HepG2 (cell line): ENCODE results near the gene MARS1. TPM values are rescaled to one million over a fixed set of nuclear protein-coding genes. Genes with fewer than 3 reads are reported as not detected.

Experiments
- AGO2 ChIP-seq: fragments of 200-400 bp; formaldehyde crosslinking; optimal IDR thresholded peaks from 2 replicates; pipeline ENCODE3; 2017; ENCODE audit warnings: mild to moderate bottlenecking, low read depth, low read length, moderate library complexity
- ARHGAP35 ChIP-seq: sonication (generic); formaldehyde crosslinking; IDR thresholded peaks from 2 replicates; pipeline ENCODE4 v1.9.0; 2022; ENCODE audit warnings: mild to moderate bottlenecking, inconsistent platforms, moderate library complexity, missing genetic modification reagents, borderline replicate concordance
- ATF7 ChIP-seq, 2 experiments: fragments of 450-650 bp in 1 of 2; sonication (generic) in 1 of 2; formaldehyde crosslinking in 1 of 2; IDR thresholded peaks; 2 replicates each; pipeline versions ENCODE4 v1.4.0 to v1.6.1; 2016 to 2020; ENCODE audit warnings: antibody characterized with exemption in 1 of 2, mild to moderate bottlenecking in 1 of 2, missing genetic modification reagents in 1 of 2
- CENPT ChIP-seq: sonication (generic); formaldehyde crosslinking; IDR thresholded peaks from 2 replicates; pipeline ENCODE4 v1.8.0; 2022; ENCODE audit warnings: low read depth, mild to moderate bottlenecking, moderate library complexity, missing genetic modification reagents
- HDAC2 ChIP-seq: sonication (generic); formaldehyde crosslinking; IDR thresholded peaks from 2 replicates; pipeline ENCODE4 v1.4.0; 2020; ENCODE audit warnings: missing genetic modification reagents
- HNRNPLL ChIP-seq: fragments of 200-400 bp; formaldehyde crosslinking; IDR thresholded peaks from 2 replicates; pipeline ENCODE4 v1.6.1; 2017; ENCODE audit warnings: mild to moderate bottlenecking, low read depth, low read length; ENCODE audit not compliant: poor library complexity, severe bottlenecking
- IKZF1 ChIP-seq: fragments of 450-650 bp; IDR thresholded peaks from 2 replicates; pipeline ENCODE4 v1.7.1; 2016
- NCOR1 ChIP-seq: fragments of 200-600 bp; sonication (generic); IDR thresholded peaks from 2 replicates; pipeline ENCODE4 v1.7.0; 2017; ENCODE audit warnings: antibody characterized with exemption, low read length, borderline replicate concordance
- NFE2L2 ChIP-seq: fragments of 150-350 bp; IDR thresholded peaks from 2 replicates; pipeline ENCODE4 v1.6.1; 2014; ENCODE audit warnings: low read length
- NPAS2 ChIP-seq: sonication (generic); formaldehyde crosslinking; IDR thresholded peaks from 2 replicates; pipeline ENCODE4 v1.8.0; 2022; ENCODE audit warnings: mild to moderate bottlenecking, missing genetic modification reagents, borderline replicate concordance
- PCBP2 ChIP-seq: fragments of 200-400 bp; formaldehyde crosslinking; optimal IDR thresholded peaks from 2 replicates; pipeline ENCODE3; 2018; ENCODE audit warnings: low read length, low read depth; ENCODE audit not compliant: poor library complexity, severe bottlenecking
- PRPF4 ChIP-seq: fragments of 200-400 bp; formaldehyde crosslinking; IDR thresholded peaks from 2 replicates; pipeline ENCODE4 v1.6.1; 2016; ENCODE audit warnings: low read length, low read depth; ENCODE audit not compliant: poor library complexity, severe bottlenecking
- SAFB2 ChIP-seq: sonication (generic); formaldehyde crosslinking; IDR thresholded peaks from 2 replicates; pipeline ENCODE4 v1.5.1; 2020; ENCODE audit warnings: missing genetic modification reagents, low read depth, mild to moderate bottlenecking, borderline replicate concordance
- SIX1 ChIP-seq: sonication (generic); formaldehyde crosslinking; IDR thresholded peaks from 2 replicates; pipeline ENCODE4 v1.4.0; 2020; ENCODE audit warnings: missing genetic modification reagents, borderline replicate concordance
- SNRNP70 ChIP-seq: fragments of 200-400 bp; formaldehyde crosslinking; IDR thresholded peaks from 2 replicates; pipeline ENCODE4 v1.6.1; 2017; ENCODE audit warnings: mild to moderate bottlenecking, low read depth, low read length, moderate library complexity
- SRF ChIP-seq: IDR thresholded peaks from 2 replicates; pipeline ENCODE4 v1.6.1; 2011; ENCODE audit warnings: mild to moderate bottlenecking, low read depth, low read length, moderate library complexity
- TEAD2 ChIP-seq: sonication (generic); formaldehyde crosslinking; IDR thresholded peaks from 2 replicates; pipeline ENCODE4 v1.9.0; 2021; ENCODE audit warnings: missing genetic modification reagents
- TRIM24 ChIP-seq: sonication (generic); formaldehyde crosslinking; IDR thresholded peaks from 2 replicates; pipeline ENCODE4 v1.8.0; 2022; ENCODE audit warnings: mild to moderate bottlenecking, missing genetic modification reagents
- WIZ ChIP-seq: sonication (generic); formaldehyde crosslinking; IDR thresholded peaks from 2 replicates; pipeline ENCODE4 v1.5.1; 2020; ENCODE audit warnings: mild to moderate bottlenecking, missing genetic modification reagents
- ZMYM4 ChIP-seq: sonication (generic); formaldehyde crosslinking; IDR thresholded peaks from 2 replicates; pipeline ENCODE4 v1.8.1; 2023; ENCODE audit warnings: mild to moderate bottlenecking, missing genetic modification reagents
- ZNF205 ChIP-seq: IDR thresholded peaks from 2 replicates; pipeline ENCODE4 v1.6.1; 2018; ENCODE audit warnings: missing biosample characterization, missing genetic modification reagents
- ZNF225 ChIP-seq: sonication (generic); formaldehyde crosslinking; IDR thresholded peaks from 2 replicates; pipeline ENCODE4 v1.4.0; 2020; ENCODE audit warnings: mild to moderate bottlenecking, missing genetic modification reagents
- ZNF232 ChIP-seq: sonication (generic); formaldehyde crosslinking; IDR thresholded peaks from 2 replicates; pipeline ENCODE4 v1.4.0; 2020; ENCODE audit warnings: missing genetic modification reagents, borderline replicate concordance
- ZNF317 ChIP-seq: sonication (generic); formaldehyde crosslinking; IDR thresholded peaks from 2 replicates; pipeline ENCODE4 v1.5.0; 2020; ENCODE audit warnings: mild to moderate bottlenecking, missing genetic modification reagents
- ZNF431 ChIP-seq: sonication (generic); formaldehyde crosslinking; IDR thresholded peaks from 2 replicates; pipeline ENCODE4 v1.9.0; 2022; ENCODE audit warnings: missing genetic modification reagents, low read depth, mild to moderate bottlenecking, borderline replicate concordance
- ZNF616 ChIP-seq: sonication (generic); formaldehyde crosslinking; IDR thresholded peaks from 2 replicates; pipeline ENCODE4 v1.5.0; 2020; ENCODE audit warnings: low read depth, mild to moderate bottlenecking, missing genetic modification reagents
- ZNF773 ChIP-seq: sonication (generic); formaldehyde crosslinking; IDR thresholded peaks from 2 replicates; pipeline ENCODE4 v1.4.0; 2020; ENCODE audit warnings: missing genetic modification reagents, borderline replicate concordance
- ZSCAN12 ChIP-seq: sonication (generic); formaldehyde crosslinking; IDR thresholded peaks from 2 replicates; pipeline ENCODE4 v1.9.0; 2021; ENCODE audit warnings: mild to moderate bottlenecking, missing genetic modification reagents
- ZSCAN25 ChIP-seq: sonication (generic); formaldehyde crosslinking; IDR thresholded peaks from 2 replicates; pipeline ENCODE4 v1.8.0; 2022; ENCODE audit warnings: mild to moderate bottlenecking, missing genetic modification reagents
- ZSCAN29 ChIP-seq: sonication (generic); formaldehyde crosslinking; conservative IDR thresholded peaks from 2 replicates; pipeline ENCODE4 v1.4.0; 2020; ENCODE audit warnings: mild to moderate bottlenecking, missing genetic modification reagents
- polyA plus RNA-seq, 8 experiments: library from polyadenylated mRNA; depleted of rRNA in 3 of 8; stranded (reverse) in 7 of 8; unstranded in 1 of 8; fragments of >200 nt; fragmentation: Illumina TruSeq in 4 of 8; extraction: Trizol in 4 of 8; gene quantifications; 2 replicates each; pipeline versions ENCODE4 v1.2.1 to v1.2.3, GENCODE V29; 2011 to 2016; ENCODE audit warnings: low read depth in 4 of 8, missing spikeins in 1 of 8, mixed read lengths in 1 of 8; ENCODE audit not compliant: insufficient read depth in 1 of 8
- total RNA-seq, 5 experiments: library from RNA; depleted of rRNA; stranded (reverse); fragments of >200 nt; fragmentation: Illumina TruSeq; extraction: Trizol; gene quantifications; 2 replicates each; pipeline ENCODE4 v1.2.3, GENCODE V29; 2016; ENCODE audit warnings: low read depth in 1 of 5
- TF ChIP-seq, protein P1 (sequence below): sonication (generic); formaldehyde crosslinking; IDR thresholded peaks from 2 replicates; pipeline ENCODE4 v1.8.1; 2023; ENCODE audit warnings: mild to moderate bottlenecking, inconsistent platforms, moderate library complexity, missing genetic modification reagents, borderline replicate concordance

MARS1 gene
- total and polyA plus RNA-seq, 2 of the 13 experiments (the other 11 are each of a cell fraction or from before 2014, with no cell fraction given) = 115 to 181 TPM

DNA sequence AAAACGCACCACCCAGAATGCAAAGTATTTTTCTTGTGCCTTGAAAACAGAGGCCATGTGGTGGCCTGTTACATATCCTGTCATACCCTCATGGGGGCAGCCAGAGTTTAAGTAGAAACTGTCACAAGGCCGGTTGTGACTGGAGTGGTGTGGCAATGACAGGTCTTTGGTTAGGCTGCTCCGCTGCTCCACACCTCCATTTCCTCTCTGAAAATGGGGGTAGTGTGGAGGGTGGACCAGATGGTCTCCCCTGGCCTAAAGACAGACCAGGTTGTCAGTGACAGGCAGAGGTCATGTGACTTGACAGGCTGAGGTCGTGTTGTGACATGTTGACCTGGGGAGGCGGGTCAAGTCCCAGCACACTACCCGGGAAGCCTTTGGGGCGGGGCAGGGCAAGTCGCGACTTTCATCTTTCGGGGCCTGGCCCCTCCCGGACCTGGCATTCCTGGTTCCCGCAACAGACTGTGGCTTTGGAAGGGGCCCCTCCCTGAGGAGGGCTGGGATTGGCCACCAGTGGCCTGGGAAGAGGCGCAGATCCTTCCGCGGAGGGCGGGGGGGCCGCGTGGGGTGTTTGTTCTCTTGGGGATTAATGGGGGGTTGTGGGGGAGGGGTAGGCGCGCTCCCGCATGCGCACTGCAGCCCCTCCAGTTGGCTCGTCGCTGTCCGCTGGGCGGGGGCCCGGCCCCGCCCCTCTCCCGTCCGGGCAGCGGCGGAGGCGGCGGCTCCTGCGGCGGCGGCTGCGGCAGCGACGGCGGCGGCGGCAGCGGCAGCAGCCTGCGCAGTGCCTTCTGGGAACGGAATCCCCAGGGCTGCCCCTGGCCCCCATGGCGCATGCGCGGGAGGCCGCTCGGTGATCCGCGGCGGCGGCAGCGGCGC is 34.4 kb downstream of the MARS1 start, which contains the start of gene MBD6 (continued):
- TF ChIP-seq ARHGAP35 (no peak), SNRNP70 (no peak), PRPF4 (no peak), HDAC2 (0 out of 2 replicates have a peak, but pooled peaks have one; percentile 10), ZNF616 (CRISPR knock-in tag) (no peak), TEAD2 (CRISPR knock-in tag) (no peak), SRF (no peak), CENPT (CRISPR knock-in tag) (no peak), ZSCAN29 (CRISPR knock-in tag) (peak; percentile 83; the same call in 1 of the 2 replicates), ZNF431 (no peak), AGO2 (peak; percentile 32), SIX1 (CRISPR knock-in tag) (no peak), IKZF1 (no peak), ATF7 (IDR thresholded peaks at IDR 0.05) (no peak), ATF7 (CRISPR knock-in tag; IDR thresholded peaks at IDR 0.05) (peak; percentile 92), TRIM24 (no peak), ZSCAN25 (no peak; the same call in 1 of the 2 replicates), ZNF205 (CRISPR knock-in tag) (no peak; the same call in 1 of the 2 replicates), PCBP2 (no peak), ZNF232 (CRISPR knock-in tag) (0 out of 2 replicates have a peak, but pooled peaks have one; percentile 55), SAFB2 (CRISPR knock-in tag) (0 out of 2 replicates have a peak, but pooled peaks have one; percentile 31), NCOR1 (peak; percentile 74; the same call in 1 of the 2 replicates), ZSCAN12 (CRISPR knock-in tag) (no peak), ZNF225 (CRISPR knock-in tag) (no peak), ZNF317 (peak; percentile 58; the same call in 1 of the 2 replicates), NPAS2 (CRISPR knock-in tag) (no peak), ZNF773 (CRISPR knock-in tag) (no peak), NFE2L2 (no peak), HNRNPLL (peak; percentile 67), ZMYM4 (CRISPR knock-in tag) (0 out of 2 replicates have a peak, but pooled peaks have one; percentile 39), WIZ (CRISPR knock-in tag) (no peak)
- TF ChIP-seq, protein P1, sequence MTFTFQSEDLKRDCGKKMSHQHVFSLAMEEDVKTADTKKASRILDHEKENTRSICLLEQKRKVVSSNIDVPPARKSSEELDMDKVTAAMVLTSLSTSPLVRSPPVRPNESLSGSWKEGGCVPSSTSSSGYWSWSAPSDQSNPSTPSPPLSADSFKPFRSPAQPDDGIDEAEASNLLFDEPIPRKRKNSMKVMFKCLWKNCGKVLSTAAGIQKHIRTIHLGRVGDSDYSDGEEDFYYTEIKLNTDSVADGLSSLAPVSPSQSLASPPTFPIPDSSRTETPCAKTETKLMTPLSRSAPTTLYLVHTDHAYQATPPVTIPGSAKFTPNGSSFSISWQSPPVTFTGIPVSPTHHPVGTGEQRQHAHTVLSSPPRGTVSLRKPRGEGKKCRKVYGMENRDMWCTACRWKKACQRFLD (CRISPR knock-in tag) = peak; percentile 57; the same call in 1 of the 2 replicates
